Measurements from ENCODE around the gene TADA2B. TPM values are rescaled to one million over a fixed set of nuclear protein-coding genes. Genes with fewer than 3 reads are reported as not detected.

Gene TADA2B
- total and polyA plus RNA-seq, 2 donors (not counting 1 experiment from before 2014, with no cell fraction given), result 13.6 to 38.5 TPM

GRCh38 chr4:7051905-7052304 is 8.7 kb downstream of the TADA2B start:
- ATAC-seq (ENCODE audit: low read depth), result no peak
- H2AFZ ChIP-seq (ENCODE audit: insufficient read depth, low read depth, low read length, poor library complexity, severe bottlenecking), result no peak overlapping the region
- H3K4me1 ChIP-seq (ENCODE audit: control insufficient read depth in 2 of 2, insufficient read depth in 2 of 2, low read length in 2 of 2), result peaks cover under 1 to 15% of the 10 kb centered on the region in 2 donors
- Mint-ChIP-seq H3K4me1 (peaks cover 27% of the 10 kb centered on the region), H3K4me3 (no peak overlapping the region), H3K27ac (no peak overlapping the region), H3K27me3 (no peaks in the 10 kb centered on the region), H3K9me3 (ENCODE audit: insufficient read depth) (no peaks in the 10 kb centered on the region)
- H3K27me3 ChIP-seq (replicated peaks in 1 of 4; ENCODE audit: control extremely low read depth in 1 of 4, control insufficient read depth in 3 of 4, insufficient read depth in 4 of 4, low read length in 3 of 4), result no peaks in the 10 kb centered on the region
- H3K4me2 ChIP-seq (replicated peaks; ENCODE audit: low read depth, low read length, poor library complexity, severe bottlenecking), result no peak overlapping the region
- no peak overlapping the region for H3K4me3 ChIP-seq (ENCODE audit: control extremely low read depth in 1 of 5, extremely low read depth in 1 of 5, insufficient read depth in 1 of 5, low read depth in 2 of 5, low read length in 4 of 5)
- no peak overlapping the region for H3K9ac ChIP-seq (ENCODE audit: low read length)
- H3K9me3 ChIP-seq (ENCODE audit: control extremely low read depth in 1 of 3, control insufficient read depth in 2 of 3, insufficient read depth in 1 of 3, low read length in 2 of 3), result no peaks in the 10 kb centered on the region
- POLR2A ChIA-PET, result interaction anchor here (0.7 kb wide), 1 partner anchor 393 kb away, joined by 4 read pairs; no protein-coding TSS in a partner anchor
- 97% methylated on average over 14 of the region's 14 CpGs for WGBS (ENCODE audit: insufficient coverage)
- intact Hi-C loops (cut with micrococcal nuclease), result no loop called here
- CTCF ChIA-PET, result no interaction called here
- DNase-seq, result no peak
- H3K79me2 ChIP-seq (ENCODE audit: control insufficient read depth, insufficient read depth, low read length), result peaks cover 93% of the 10 kb centered on the region
- peaks cover 3 to 56% of the 10 kb centered on the region in 2 experiments for H3K36me3 ChIP-seq (replicated peaks in 1 of 2; ENCODE audit: control extremely low read depth in 1 of 2, control insufficient read depth in 1 of 2, extremely low read depth in 1 of 2, insufficient read depth in 2 of 2, low read length in 1 of 2)
- H3K27ac ChIP-seq (ENCODE audit: low read length in 2 of 2), result no peak overlapping the region
- peaks cover 97% of the 10 kb centered on the region for H4K20me1 ChIP-seq (ENCODE audit: control insufficient read depth, insufficient read depth, low read length, poor library complexity, severe bottlenecking)
- TF ChIP-seq CTCF (IDR thresholded peaks at IDR 0.05) (no peak), EZH2 (IDR thresholded peaks at IDR 0.05; ENCODE audit: borderline replicate concordance, insufficient read depth, low read depth, low read length, poor library complexity, severe bottlenecking) (no peak)

- ChIA-PET CTCF (interaction anchor here (1.1 kb wide), 1 partner anchor 10 kb away, joined by 3 read pairs; no protein-coding TSS in a partner anchor), POLR2A (no interaction called here)
- Mint-ChIP-seq H3K9me3 (ENCODE audit: insufficient read depth) (no peaks in the 10 kb centered on the region), H3K27ac (no peak overlapping the region), H3K27me3 (no peaks in the 10 kb centered on the region), H3K4me1 (peaks cover 23% of the 10 kb centered on the region), H3K4me3 (no peak overlapping the region)
- intact Hi-C loops (cut with micrococcal nuclease), result no loop called here
- no peak for DNase-seq
- H3K27ac ChIP-seq (ENCODE audit: low read length in 2 of 2), result no peak overlapping the region
- H3K27me3 ChIP-seq (replicated peaks in 1 of 4; ENCODE audit: control extremely low read depth in 1 of 4, control insufficient read depth in 3 of 4, insufficient read depth in 4 of 4, low read length in 3 of 4), result no peaks in the 10 kb centered on the region
- ATAC-seq (ENCODE audit: low read depth), result no peak
- peaks cover 94% of the 10 kb centered on the region for H4K20me1 ChIP-seq (ENCODE audit: control insufficient read depth, insufficient read depth, low read length, poor library complexity, severe bottlenecking)
- H3K9me3 ChIP-seq (ENCODE audit: control extremely low read depth in 1 of 3, control insufficient read depth in 2 of 3, insufficient read depth in 1 of 3, low read length in 2 of 3), result no peaks in the 10 kb centered on the region
- peaks cover 0 to 12% of the 10 kb centered on the region in 2 donors for H3K4me1 ChIP-seq (ENCODE audit: control insufficient read depth in 2 of 2, insufficient read depth in 2 of 2, low read length in 2 of 2)
- H3K4me3 ChIP-seq (ENCODE audit: control extremely low read depth in 1 of 5, extremely low read depth in 1 of 5, insufficient read depth in 1 of 5, low read depth in 2 of 5, low read length in 4 of 5), result no peak overlapping the region
- H2AFZ ChIP-seq (ENCODE audit: insufficient read depth, low read depth, low read length, poor library complexity, severe bottlenecking), result no peak overlapping the region
- H3K4me2 ChIP-seq (replicated peaks; ENCODE audit: low read depth, low read length, poor library complexity, severe bottlenecking), result no peak overlapping the region
- WGBS (ENCODE audit: insufficient coverage), result 97% methylated on average over 13 of the region's 14 CpGs
- H3K9ac ChIP-seq (ENCODE audit: low read length), result no peak overlapping the region
- H3K79me2 ChIP-seq (ENCODE audit: control insufficient read depth, insufficient read depth, low read length), result peaks cover 89% of the 10 kb centered on the region
- peaks cover 2 to 56% of the 10 kb centered on the region in 2 experiments for H3K36me3 ChIP-seq (replicated peaks in 1 of 2; ENCODE audit: control extremely low read depth in 1 of 2, control insufficient read depth in 1 of 2, extremely low read depth in 1 of 2, insufficient read depth in 2 of 2, low read length in 1 of 2)
- no peak for TF ChIP-seq EZH2 (IDR thresholded peaks at IDR 0.05; ENCODE audit: borderline replicate concordance, insufficient read depth, low read depth, low read length, poor library complexity, severe bottlenecking)
- TF ChIP-seq CTCF (IDR thresholded peaks at IDR 0.05), result no peak
These were observed 9.1 kb downstream of the TADA2B start for GRCh38 chr4:7052313-7052712.

Data from B cell (primary cell).